Uterus (tissue), 4 donors: Measurements from ENCODE around the gene FOXQ1. TPM values are rescaled to one million over a fixed set of nuclear protein-coding genes. Genes with fewer than 3 reads are reported as not detected.

Experiments used
- DNase-seq, 2 donors: peaks; one replicate each; pipeline ENCODE4 v3.0.0-alpha.2; 2019 to 2020
- H3K27ac ChIP-seq, 2 donors: fragments of 200-600 bp; sonication (generic); 1 replicate in 1 of 2; 2 replicates in 1 of 2; pipeline ENCODE4 v1.5.1; 2016 to 2018
- H3K27me3 ChIP-seq, 2 donors: fragments of 200-600 bp; sonication (generic); one replicate each; pipeline ENCODE4 v1.5.1; 2018 to 2019; ENCODE audit warnings: control low read depth in 1 of 2
- H3K36me3 ChIP-seq, 2 donors: fragments of 200-600 bp; sonication (generic); one replicate each; pipeline ENCODE4 v1.5.1; 2019; ENCODE audit warnings: control low read depth in 1 of 2
- H3K4me1 ChIP-seq, 2 donors: fragments of 200-600 bp; sonication (generic); one replicate each; pipeline ENCODE4 v1.5.1; 2018 to 2019; ENCODE audit warnings: control low read depth in 1 of 2
- H3K4me3 ChIP-seq, 2 donors: fragments of 200-600 bp; sonication (generic); 1 replicate in 1 of 2; 2 replicates in 1 of 2; pipeline ENCODE4 v1.5.1; 2018 to 2019; ENCODE audit warnings: mild to moderate bottlenecking in 1 of 2
- H3K9me3 ChIP-seq, 2 donors: fragments of 200-600 bp; sonication (generic); one replicate each; pipeline ENCODE4 v1.5.1; 2019; ENCODE audit warnings: control low read depth in 1 of 2
- CTCF ChIP-seq, 4 experiments: fragments of 200-600 bp in 2 of 4; fragments of 450-650 bp in 2 of 4; sonication (generic) in 2 of 4; IDR thresholded peaks; one replicate each; pipeline ENCODE4 v1.5.1; 2016 to 2019; ENCODE audit warnings: antibody characterized with exemption in 4 of 4, mild to moderate bottlenecking in 2 of 4, moderate library complexity in 1 of 4
- POLR2A ChIP-seq, 2 donors: fragments of 450-650 bp; IDR thresholded peaks; one replicate each; pipeline ENCODE4 v1.6.1; 2016; ENCODE audit warnings: antibody characterized with exemption in 2 of 2, mild to moderate bottlenecking in 1 of 2, moderate library complexity in 1 of 2
- intact Hi-C: fragments of 100-400 bp; cut with DNase I; formaldehyde crosslinking; loops from one replicate; pipeline ENCODE4 v1.15.1; 2023; ENCODE audit warnings: low total_unique reads
- total RNA-seq, 4 donors: library from RNA; depleted of rRNA in 3 of 4; stranded (reverse); fragments of >200 nt in 3 of 4; gene quantifications; one replicate each; pipeline versions ENCODE4 v1.1.0 to v1.2.4, GENCODE V29; 2014 to 2023
- donor health status: DM: yes; HTN: yes; CAD: no.

FOXQ1 gene
- total RNA-seq, 4 donors from 2014 or later = 0.18 to 0.48 TPM; not detected in 2

GRCh38 chr6:1264619-1265445 lies 47.1 kb upstream of the FOXQ1 start:
- intact Hi-C loops = no loop called here
- Histone ChIP-seq H3K27me3 (no peaks in the 10 kb centered on the region), H3K4me1 (no peaks in the 10 kb centered on the region), H3K9me3 (no peaks in the 10 kb centered on the region), H3K27ac (no peak overlapping the region), H3K4me3 (no peak overlapping the region), H3K36me3 (no peaks in the 10 kb centered on the region)
- TF ChIP-seq POLR2A (IDR thresholded peaks at IDR 0.05) = no peak
- no peak for TF ChIP-seq CTCF (IDR thresholded peaks at IDR 0.05)
- DNase-seq = no peak

- Histone ChIP-seq H3K27me3 (no peaks in the 10 kb centered on the region), H3K27ac (no peak overlapping the region), H3K4me1 (no peaks in the 10 kb centered on the region), H3K4me3 (no peak overlapping the region), H3K9me3 (no peaks in the 10 kb centered on the region), H3K36me3 (no peaks in the 10 kb centered on the region)
- TF ChIP-seq CTCF (IDR thresholded peaks at IDR 0.05) (no peak), POLR2A (IDR thresholded peaks at IDR 0.05) (no peak)
- intact Hi-C loops = no loop called here
- DNase-seq = no peak
These were observed 45.2 kb upstream of the FOXQ1 start for GRCh38 chr6:1266686-1267056.

- DNase-seq = no peak
- no peak overlapping the region for H3K27ac ChIP-seq
- H3K36me3 ChIP-seq = no peaks in the 10 kb centered on the region
- H3K4me3 ChIP-seq = no peak overlapping the region
- no peaks in the 10 kb centered on the region for H3K9me3 ChIP-seq
- no peaks in the 10 kb centered on the region for H3K27me3 ChIP-seq
- intact Hi-C loops = no loop called here
- H3K4me1 ChIP-seq = no peaks in the 10 kb centered on the region
- no peak for TF ChIP-seq CTCF (IDR thresholded peaks at IDR 0.05)
- no peak for TF ChIP-seq POLR2A (IDR thresholded peaks at IDR 0.05)
These were observed 44.7 kb upstream of the FOXQ1 start for GRCh38 chr6:1267057-1267732.

- TF ChIP-seq POLR2A (IDR thresholded peaks at IDR 0.05) = no peak
- TF ChIP-seq CTCF (IDR thresholded peaks at IDR 0.05) = no peak
- Histone ChIP-seq H3K27me3 (no peaks in the 10 kb centered on the region), H3K36me3 (no peaks in the 10 kb centered on the region), H3K9me3 (no peaks in the 10 kb centered on the region), H3K4me1 (no peaks in the 10 kb centered on the region), H3K4me3 (no peak overlapping the region), H3K27ac (no peak overlapping the region)
- DNase-seq = no peak
- intact Hi-C loops = no loop called here
These were observed 43.8 kb upstream of the FOXQ1 start for GRCh38 chr6:1267790-1268762.
